ENCODE measurements around the gene PPP5C.

- TF ChIP-seq TAF1 (IDR thresholded peaks at IDR 0.05; ENCODE audit: low read depth) = no peak
- TF ChIP-seq CTCF (IDR thresholded peaks at IDR 0.05; ENCODE audit: poor library complexity, severe bottlenecking) = no peak
- no peak for TF ChIP-seq MXI1 (conservative IDR thresholded peaks at IDR 0.05; ENCODE audit: poor library complexity, severe bottlenecking)
- TF ChIP-seq REST (IDR thresholded peaks at IDR 0.05; ENCODE audit: borderline replicate concordance) = no peak
These were observed 45.4 kb downstream of the PPP5C start for GRCh38 chr19:46392252-46392801.
